GM18873 (cell line): ENCODE data around the gene DOC2A.

Experiments
- ATAC-seq: cut with Tn5 transposase; IDR thresholded peaks from one replicate; pipeline ENCODE4 v1.9.1; 2021; ENCODE audit warnings: mild to moderate bottlenecking, moderate library complexity, moderate number of reproducible peaks; ENCODE audit not compliant: unreplicated experiment, low FRiP score

The DOC2A gene

GRCh38 chr16:30006095-30006473 is 4.7 kb downstream of the DOC2A start:
- ATAC-seq = no peak

DNA sequence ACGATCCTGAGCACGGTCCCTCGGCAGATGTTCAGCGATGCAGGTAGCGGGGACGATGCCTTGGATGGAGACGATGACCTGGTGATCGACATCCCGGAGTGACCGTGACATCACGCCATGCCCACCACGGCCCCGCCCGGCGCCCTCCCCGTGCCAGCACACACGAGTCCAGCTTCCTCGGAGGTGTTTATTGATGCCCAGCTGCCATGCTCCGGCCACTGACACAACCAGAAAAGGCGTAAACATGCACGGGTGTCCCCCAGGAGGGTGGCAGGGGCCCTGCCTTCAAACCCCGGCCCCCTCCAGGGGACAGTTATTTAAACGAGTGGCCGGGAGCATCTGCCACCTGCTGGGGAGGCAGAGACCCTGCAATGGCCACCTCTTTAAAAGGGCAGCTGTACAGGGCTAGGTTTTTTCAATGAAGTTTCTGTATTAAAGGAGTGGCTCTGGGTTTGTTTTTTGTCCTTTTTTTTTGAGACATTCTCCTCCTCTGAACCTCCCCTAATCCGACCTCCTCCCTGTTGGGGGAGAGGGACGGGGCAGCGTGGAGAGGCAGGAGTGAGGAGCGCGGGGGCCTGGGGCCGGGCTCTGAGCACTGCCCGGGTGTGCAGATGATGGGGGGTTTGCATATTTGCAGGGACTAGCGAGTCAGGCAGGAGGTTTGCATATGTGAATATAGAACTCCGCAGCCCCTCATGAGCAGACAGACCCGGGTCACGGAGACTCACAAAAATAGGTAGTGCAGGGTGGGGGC is 5.3 kb downstream of the DOC2A start:
- no peak for ATAC-seq

DNA sequence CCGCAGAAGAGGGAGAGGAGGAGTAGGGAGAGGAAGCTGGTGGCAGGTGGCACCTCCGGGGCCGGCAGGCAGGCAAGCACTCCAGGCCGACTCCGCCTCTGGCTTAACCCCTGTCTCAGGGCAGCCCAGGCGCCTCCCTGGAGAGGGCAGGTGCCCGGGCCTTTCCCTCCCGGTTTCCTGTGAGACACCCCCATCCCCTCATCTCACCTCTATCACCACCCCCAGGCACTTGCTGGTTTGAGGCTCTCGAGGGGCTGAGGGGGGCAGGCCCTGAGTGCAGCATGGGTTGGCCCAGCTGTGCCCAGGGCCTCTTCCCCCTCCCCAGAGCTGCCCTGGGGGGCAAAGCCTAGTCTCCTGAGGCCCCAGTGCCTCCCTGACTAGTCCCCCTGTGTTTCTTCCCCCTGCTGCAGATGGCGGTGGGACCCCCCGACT is 6.0 kb downstream of the DOC2A start:
- no peak for ATAC-seq

- ATAC-seq = no peak
Measured at GRCh38 chr16:30004424-30004776, 6.4 kb downstream of the DOC2A start.

DNA sequence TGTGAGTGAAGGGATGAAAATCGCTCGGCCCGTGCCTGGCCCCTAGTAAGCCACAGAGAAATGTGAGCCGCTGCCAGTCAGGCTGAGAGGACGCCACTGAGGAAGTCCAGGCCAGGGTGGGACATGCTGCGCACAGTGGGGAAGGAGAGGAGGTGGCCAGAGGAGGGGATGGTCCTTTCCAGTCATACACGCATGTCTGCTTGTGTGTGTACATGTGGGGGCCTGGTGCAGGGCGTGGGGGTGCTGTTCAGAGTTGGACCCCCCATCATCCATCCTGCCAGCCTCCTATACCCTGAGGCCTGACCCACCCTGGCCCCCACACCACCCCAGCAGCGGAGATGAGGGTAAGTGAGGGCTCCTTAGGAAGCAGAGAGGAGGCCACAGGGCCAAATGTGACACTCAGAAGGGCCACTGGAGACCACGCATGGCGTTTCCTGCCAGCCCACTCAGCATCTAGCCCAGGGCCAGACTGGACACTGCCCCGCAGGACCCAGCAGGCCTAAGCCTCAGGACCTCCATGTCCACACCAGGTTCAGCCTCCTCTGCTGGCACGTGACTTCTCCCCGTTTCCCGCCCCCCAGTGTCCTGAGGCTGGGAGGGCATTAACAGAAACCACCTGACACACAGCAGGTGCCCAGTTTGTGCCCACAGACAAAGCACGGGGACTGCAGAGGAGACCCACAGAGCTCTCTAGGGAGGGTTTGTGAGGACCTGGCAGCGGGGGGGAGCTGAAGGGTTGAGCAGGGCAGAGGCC is 7.0 kb downstream of the DOC2A start:
- ATAC-seq = no peak

- no peak for ATAC-seq
Measured at GRCh38 chr16:30002614-30003346, 8.0 kb downstream of the DOC2A start.

GRCh38 chr16:30000735-30001631 is 9.8 kb downstream of the DOC2A start:
- no peak for ATAC-seq

DNA sequence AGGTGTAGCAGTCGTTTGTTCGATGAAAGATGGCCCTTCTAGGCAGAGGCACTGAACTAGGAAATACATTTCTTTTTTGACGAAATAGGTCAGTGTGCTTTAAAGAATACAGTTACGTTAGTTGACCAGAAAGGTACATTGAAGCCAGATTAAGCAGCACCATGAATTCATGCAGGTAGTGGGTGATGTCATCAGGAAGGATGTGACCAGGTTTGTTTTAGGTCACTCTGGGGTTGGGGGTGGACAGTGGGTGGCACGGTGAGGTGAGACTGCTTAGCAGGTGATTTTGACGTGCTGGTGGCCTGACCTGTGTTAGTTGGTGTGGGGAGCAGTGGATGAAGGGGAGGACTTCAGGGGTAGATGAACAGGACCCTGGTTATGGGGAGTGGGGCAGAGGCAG is 11.2 kb downstream of the DOC2A start:
- no peak for ATAC-seq

- no peak for ATAC-seq
Measured at GRCh38 chr16:29996766-29997250, 14.0 kb downstream of the DOC2A start.

GRCh38 chr16:29995911-29996765 is 14.7 kb downstream of the DOC2A start, which contains the start of gene INO80E:
TSS of gene INO80E (plus strand) at chr16:29996241. CDS start at chr16:29996311, 70 bp downstream.
- ATAC-seq = peak; percentile 77

DNA sequence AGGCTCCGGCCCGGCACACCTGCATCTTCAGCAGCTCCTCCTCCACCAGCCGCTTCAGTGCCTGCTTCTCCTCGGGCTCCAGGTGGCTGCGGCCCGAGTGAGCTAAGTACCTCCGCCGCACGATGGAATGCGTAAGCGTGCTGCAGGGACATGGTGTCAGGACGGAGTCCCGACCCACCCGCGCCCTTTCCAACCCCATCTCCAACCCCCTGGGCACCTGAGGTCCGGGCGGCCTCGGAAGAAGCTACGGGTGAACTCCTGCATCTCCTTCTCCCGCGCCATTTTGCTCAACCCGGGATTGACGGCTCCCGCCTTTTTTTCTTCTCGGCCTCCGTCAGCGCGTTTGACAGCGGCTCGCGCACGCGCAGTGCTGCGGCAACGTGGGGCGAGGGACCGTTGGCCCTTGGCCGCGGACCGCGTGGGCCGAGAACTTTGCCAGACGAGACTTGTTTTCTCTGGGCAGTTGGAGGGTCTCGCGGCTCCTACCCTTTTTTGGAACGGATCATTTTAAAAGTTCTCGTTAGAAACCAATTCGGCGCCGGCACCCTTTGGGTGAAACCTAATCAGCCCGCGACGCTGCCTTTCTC is 15.4 kb downstream of the DOC2A start, which contains the start of gene HIRIP3:
Gene HIRIP3, minus strand, starts transcription at position 294 of the 587 bp plus-strand sequence. Its CDS starts 12 bp downstream, at position 282.
- ATAC-seq = peak; percentile 38

- peak; percentile 24 for ATAC-seq
Measured at GRCh38 chr16:29994600-29995323, 16.1 kb downstream of the DOC2A start.

DNA sequence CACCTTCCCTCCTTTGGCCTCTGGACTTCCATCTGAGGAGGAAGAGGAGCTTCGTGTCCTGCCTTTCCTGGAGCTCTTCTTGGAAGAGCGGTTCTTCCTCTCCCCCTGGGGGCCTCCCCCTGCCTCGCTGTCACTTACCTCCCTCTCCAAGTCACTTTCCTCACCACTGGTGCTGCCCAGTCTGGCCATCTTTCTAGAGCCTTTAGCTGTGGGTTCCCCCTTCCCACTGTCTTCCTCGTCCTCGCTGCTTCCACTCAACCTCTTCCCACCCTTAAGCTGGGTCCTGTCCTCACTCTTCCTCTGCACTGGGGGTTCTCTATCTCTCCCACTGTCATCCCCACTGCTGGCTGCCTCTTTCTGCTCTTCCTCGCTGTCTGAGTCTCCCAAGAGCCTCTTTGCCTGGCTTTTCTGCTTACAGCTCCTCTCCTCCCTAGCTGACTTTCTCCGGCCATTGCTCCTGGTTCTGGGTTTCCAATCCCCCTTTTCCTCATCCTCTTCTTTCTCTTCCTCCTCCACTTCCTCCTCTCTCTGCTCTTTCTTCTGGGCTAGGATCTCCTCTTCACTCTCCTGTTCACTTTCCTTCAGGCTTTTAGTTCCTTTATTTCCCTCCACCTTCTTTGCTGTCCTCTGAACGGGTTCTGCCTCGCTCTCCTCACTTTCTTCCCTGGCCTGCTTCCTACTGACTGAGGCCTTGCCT is 16.8 kb downstream of the DOC2A start:
- ATAC-seq = no peak

DNA sequence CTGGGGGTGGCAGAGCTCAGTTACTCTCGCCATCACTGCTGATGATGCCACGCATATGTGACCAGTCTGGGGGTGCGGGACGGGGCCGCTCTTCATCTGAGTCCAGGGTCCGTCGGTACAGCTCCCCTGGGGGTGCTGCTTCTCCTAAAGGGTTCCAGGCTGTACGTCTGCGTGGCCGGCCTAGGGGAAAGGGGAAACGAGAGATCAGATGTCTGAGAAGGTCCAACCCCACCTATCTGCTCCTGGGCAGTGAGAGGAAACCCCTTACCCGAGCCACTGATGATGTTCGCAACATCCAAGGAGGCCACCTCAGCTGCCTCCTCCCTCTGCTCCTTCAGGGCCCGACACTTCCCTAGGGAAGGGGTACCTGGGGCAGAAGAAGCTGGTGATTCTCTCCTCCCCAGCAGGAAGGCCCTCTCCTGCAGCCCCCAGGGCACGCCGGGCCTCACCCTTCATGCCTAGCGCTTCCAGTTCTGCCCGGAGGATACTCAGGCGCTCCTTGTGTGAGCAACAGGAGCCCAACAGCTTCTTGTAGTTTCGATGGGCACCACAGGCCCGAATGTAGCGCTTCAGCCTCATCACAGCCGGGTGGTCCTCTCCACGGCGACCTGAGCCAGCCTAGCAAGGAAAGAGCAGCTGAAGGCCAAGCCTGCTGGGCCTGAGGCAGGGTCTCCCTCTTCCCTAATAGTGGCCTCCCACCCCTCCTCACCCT is 17.5 kb downstream of the DOC2A start:
- ATAC-seq = no peak

- ATAC-seq = no peak
Measured at GRCh38 chr16:29992344-29992967, 18.4 kb downstream of the DOC2A start.

- no peak for ATAC-seq
Measured at GRCh38 chr16:29991571-29991904, 19.3 kb downstream of the DOC2A start.
